ENCODE results near the gene CISD2. TPM values are rescaled to one million over a fixed set of nuclear protein-coding genes. Genes with fewer than 3 reads are reported as not detected.
"Not testable (repeated sequence)": the region's sequence is repeated elsewhere in the genome, so short reads cannot be mapped to it uniquely, and the experiment has no call there.

The CISD2 gene
- total RNA-seq, 1 experiment from 2014 or later = 67.0 TPM

- no peak for DNase-seq (ENCODE audit: low read depth)
These were observed 19.1 kb upstream of the CISD2 start for GRCh38 chr4:102849579-102850104.

DNA sequence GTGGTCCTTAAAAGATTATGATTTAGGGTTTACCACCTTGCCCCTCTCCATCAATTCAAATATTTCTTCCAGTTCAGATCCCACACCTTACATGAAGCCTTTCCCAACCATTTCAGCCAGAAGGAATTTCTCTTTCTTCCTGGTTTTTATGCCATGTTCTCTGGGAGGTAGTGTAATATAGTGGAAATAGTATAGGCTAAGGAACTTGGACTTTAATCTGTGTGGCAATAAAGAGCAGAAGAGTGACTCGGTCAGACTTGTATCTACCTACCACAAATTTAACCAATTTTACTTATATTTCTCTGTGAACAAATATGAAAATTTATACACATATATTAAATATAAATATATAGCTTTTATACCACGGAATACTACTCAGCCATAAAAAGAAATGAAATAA, 18.4 kb upstream of the CISD2 start:
- DNase-seq (ENCODE audit: low read depth) = no peak

- DNase-seq (ENCODE audit: low read depth) = no peak
These were observed 9.8 kb upstream of the CISD2 start for GRCh38 chr4:102858828-102859464.

- no peak for DNase-seq (ENCODE audit: low read depth)
These were observed 8.0 kb upstream of the CISD2 start for GRCh38 chr4:102860611-102861324.

DNA sequence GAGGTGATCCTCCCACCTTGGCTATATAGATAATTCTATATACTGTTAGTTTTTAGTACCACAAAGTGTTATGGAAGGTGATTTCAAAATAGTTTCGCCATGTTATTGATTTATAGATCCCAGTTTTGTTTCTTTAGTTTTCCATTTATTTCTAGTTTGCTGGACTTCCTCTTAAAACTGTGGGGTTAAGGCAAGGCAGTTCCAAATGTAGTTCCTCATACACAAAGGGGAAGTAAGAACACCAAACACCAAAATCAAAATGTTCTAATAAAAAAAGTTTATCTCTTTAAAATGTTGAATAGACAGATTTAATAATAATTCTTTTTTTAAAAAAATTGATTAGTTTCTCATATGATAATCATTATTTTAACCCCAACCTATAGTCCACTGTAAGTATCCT, 6.8 kb upstream of the CISD2 start:
- no peak for DNase-seq (ENCODE audit: low read depth)

GRCh38 chr4:102862747-102863146, 6.0 kb upstream of the CISD2 start:
- no peak for DNase-seq (ENCODE audit: low read depth)

GRCh38 chr4:102865327-102865726, 3.5 kb upstream of the CISD2 start:
- DNase-seq (ENCODE audit: low read depth) = not testable (repeated sequence)

DNA sequence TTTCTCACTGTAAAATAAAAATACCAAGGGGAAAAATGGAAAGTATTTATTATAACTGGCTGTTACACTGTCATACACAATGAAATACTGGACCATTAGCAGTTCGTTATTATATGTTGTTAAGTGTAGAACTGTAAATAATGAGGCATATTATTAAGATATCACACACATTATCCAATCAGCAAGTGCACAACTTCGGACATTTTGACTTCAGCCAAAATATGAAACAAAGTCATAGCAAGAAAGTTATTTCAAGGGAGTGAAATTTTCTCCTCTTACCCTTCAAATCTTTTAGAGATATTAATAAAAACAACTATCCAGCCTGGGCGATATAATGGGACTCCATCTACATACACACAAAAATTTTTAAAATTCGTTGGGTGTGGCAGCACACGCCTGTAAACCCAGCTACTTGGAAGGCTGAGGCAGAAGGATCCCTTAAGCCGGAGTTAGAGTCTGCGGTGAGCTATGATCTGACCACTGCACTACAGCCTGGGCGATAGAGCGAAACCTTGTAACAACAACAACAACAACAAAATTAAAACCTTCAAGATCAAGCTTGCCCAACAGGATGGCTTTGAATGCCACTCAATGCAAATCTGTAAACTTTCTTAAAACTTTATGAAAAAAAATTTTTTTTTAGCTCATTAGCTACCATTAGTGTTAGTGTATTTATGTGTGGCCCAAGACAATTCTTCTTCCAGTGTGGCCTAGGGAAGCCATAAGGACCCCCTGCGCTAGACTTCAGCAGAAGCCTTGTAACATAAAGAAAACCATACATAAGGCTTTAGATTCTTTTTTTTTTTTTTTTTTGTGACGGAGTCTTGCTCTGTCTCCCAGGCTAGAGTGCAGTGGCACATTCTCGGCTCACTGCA, 1.3 kb upstream of the CISD2 start:
- peak; percentile 45 for DNase-seq (ENCODE audit: low read depth)

- no peak for DNase-seq (ENCODE audit: low read depth)
These were observed 525 bp upstream of the CISD2 start for GRCh38 chr4:102868153-102868780.

GRCh38 chr4:102869569-102870197, 891 bp downstream of the CISD2 start:
- no peak for DNase-seq (ENCODE audit: low read depth)

GRCh38 chr4:102871772-102872171, 3.0 kb downstream of the CISD2 start:
- DNase-seq (ENCODE audit: low read depth) = no peak

DNA sequence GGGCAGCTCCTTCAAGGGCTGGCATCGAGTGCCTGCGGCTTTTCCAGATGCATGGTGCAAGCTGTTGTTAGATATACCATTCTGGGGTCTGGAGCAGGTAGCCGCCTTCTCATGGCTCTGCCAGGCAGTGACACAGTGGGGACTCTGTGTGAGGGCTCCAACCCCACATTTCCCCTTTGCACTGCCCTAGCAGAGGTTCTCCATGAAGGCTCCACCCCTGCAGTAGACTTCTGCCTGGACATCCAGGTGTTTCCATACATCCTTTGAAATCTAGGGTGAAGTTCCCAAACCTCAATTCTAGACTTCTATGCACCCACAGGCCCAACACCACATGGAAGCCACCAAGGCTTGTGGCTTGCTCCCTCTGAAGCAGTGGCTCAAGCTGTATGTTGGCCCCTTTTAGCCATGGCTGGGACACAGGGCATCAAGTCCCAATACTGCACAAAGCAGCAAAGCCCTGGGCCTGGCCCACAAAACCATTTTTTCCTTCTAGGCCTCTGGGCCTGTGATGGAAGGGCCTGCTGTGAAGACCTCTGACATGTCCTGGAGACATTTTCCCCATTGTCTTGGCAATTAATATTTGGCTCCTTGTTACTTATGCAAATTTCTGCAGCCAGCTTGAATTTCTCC, 8.8 kb downstream of the CISD2 start:
- not testable (repeated sequence) for DNase-seq (ENCODE audit: low read depth)

DNA sequence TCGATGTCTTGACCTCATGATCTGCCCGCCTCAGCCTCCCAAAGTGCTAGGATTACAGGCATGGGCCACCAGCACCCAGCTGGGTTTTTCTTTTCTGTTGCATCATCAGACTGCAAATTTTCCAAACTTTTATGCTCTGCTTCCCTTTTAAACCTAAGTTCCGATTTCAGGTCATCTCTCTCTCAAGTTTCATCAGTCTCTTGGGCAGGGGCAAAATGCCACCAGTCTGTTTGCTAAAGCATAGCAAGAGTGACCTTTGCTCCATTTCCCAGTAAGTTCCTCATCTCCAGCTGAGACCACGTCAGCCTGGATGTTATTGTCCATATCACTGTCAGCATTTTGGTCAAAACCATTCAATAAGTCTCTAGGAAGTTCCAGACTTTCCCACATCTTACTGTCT, 9.6 kb downstream of the CISD2 start:
- DNase-seq (ENCODE audit: low read depth) = not testable (repeated sequence)

DNA sequence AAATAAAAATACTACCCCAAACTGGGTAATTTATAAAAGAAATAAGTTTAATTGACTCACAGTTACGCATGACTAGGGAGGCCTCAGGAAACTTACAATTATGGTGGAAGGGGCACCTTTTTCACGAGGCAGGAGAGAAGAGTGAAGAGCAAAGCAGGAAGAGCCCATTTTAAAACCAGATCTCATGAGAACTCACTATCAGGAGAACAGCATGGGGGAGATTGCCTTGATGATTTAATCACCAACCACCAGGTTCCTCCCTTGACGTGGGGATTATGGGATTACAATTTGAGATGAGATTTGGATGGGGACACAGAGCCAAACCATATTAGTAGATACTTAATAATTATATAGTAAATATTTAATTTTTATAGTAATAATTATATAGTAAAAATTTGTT, 10.1 kb downstream of the CISD2 start:
- DNase-seq (ENCODE audit: low read depth) = no peak

- no peak for DNase-seq (ENCODE audit: low read depth)
These were observed 12.6 kb downstream of the CISD2 start for GRCh38 chr4:102881343-102881742.

GRCh38 chr4:102883278-102883677, 14.5 kb downstream of the CISD2 start:
- DNase-seq (ENCODE audit: low read depth) = no peak

DNA sequence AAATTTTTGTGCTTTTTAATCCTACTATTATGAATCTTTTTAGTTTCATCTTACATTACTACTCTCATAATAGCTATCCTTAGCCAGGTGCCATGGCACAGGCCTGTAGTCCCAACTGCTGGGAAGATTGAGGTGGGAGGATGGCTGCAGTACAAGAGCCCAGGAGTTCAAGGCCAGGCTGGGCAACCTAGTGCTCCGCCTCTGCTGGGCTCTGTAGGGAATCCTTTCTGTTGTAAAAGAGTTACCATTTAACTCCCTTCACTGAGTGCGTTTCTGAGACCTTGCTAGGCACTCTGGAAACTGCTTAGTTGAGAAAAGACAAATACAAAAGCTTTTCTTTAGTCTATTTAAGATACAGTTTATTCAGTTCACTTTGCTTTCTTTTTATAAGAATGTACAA, 19.8 kb downstream of the CISD2 start:
- not testable (repeated sequence) for DNase-seq (ENCODE audit: low read depth)

GRCh38 chr4:102889866-102890265, 21.1 kb downstream of the CISD2 start:
- DNase-seq (ENCODE audit: low read depth) = not testable (repeated sequence)

- DNase-seq (ENCODE audit: low read depth) = not testable (repeated sequence)
These were observed 27.8 kb downstream of the CISD2 start for GRCh38 chr4:102896547-102896946.

GRCh38 chr4:102897610-102898009, 28.8 kb downstream of the CISD2 start:
- DNase-seq (ENCODE audit: low read depth) = not testable (repeated sequence)

GRCh38 chr4:102901804-102902203, 33.0 kb downstream of the CISD2 start:
- DNase-seq (ENCODE audit: low read depth) = no peak

Data from RPMI7951 (cell line).